Upper lobe of left lung (tissue), 4 donors: ENCODE data around the gene ZNF792.
"Not testable (repeated sequence)": the region's sequence is repeated elsewhere in the genome, so short reads cannot be mapped to it uniquely, and the experiment has no call there.

Experiments
- POLR2A ChIP-seq, 4 donors: fragments of 450-650 bp; IDR thresholded peaks; one replicate each; pipeline ENCODE4 v1.5.1; 2016 to 2017; ENCODE audit warnings: antibody characterized with exemption in 4 of 4, mild to moderate bottlenecking in 2 of 4
- TF ChIP-seq, protein P1 (sequence below), 6 experiments: fragments of 450-650 bp in 4 of 6; fragments of 200-600 bp in 2 of 6; sonication (generic) in 2 of 6; IDR thresholded peaks; one replicate each; pipeline ENCODE4 v1.5.1; 2016 to 2019; ENCODE audit warnings: antibody characterized with exemption in 6 of 6

DNA sequence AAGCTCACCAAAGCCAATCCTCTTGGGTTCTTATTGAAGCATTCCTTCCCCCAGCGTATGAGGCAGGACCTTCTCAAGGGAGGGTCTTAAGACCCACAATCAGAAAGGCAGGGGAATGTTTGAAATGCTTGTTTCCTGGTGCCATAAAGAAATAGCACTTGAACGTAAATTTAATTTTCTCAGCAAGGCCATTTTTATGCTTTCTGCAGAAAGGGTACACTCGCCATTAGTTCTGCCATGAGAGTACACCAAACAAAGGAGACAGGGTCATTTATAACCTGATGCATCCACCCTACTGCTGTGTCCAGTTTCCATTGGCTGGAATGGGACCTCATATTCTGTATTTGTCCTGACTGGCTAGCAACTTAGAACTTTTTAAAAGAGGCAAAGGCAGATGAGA is 46.9 kb downstream of the ZNF792 start:
- not testable (repeated sequence) for TF ChIP-seq POLR2A (IDR thresholded peaks at IDR 0.05)
- TF ChIP-seq, protein P1, sequence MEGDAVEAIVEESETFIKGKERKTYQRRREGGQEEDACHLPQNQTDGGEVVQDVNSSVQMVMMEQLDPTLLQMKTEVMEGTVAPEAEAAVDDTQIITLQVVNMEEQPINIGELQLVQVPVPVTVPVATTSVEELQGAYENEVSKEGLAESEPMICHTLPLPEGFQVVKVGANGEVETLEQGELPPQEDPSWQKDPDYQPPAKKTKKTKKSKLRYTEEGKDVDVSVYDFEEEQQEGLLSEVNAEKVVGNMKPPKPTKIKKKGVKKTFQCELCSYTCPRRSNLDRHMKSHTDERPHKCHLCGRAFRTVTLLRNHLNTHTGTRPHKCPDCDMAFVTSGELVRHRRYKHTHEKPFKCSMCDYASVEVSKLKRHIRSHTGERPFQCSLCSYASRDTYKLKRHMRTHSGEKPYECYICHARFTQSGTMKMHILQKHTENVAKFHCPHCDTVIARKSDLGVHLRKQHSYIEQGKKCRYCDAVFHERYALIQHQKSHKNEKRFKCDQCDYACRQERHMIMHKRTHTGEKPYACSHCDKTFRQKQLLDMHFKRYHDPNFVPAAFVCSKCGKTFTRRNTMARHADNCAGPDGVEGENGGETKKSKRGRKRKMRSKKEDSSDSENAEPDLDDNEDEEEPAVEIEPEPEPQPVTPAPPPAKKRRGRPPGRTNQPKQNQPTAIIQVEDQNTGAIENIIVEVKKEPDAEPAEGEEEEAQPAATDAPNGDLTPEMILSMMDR (IDR thresholded peaks at IDR 0.05), result not testable (repeated sequence)
